ENCODE data around the gene DUSP16.

DNA sequence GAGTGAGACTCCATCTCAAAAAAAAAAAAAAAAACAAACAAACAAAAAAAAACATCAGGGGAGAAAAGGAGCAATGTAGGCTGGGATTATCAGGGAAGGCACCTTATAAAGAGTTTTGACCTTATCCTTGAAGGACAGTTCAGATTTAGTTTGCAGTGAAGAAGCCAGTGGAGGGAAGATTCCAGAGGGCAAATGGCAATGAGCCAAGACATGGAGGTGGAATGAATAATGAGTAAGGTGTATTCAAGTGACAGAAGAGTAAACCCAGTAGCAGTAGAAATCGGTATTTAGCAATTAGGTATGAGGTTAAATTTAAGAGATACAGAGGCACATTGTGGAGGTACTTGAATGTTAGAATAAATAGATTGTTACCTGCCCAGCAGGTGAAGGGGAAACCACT is 2.2 kb upstream of the DUSP16 start:
- TF ChIP-seq, protein P1, sequence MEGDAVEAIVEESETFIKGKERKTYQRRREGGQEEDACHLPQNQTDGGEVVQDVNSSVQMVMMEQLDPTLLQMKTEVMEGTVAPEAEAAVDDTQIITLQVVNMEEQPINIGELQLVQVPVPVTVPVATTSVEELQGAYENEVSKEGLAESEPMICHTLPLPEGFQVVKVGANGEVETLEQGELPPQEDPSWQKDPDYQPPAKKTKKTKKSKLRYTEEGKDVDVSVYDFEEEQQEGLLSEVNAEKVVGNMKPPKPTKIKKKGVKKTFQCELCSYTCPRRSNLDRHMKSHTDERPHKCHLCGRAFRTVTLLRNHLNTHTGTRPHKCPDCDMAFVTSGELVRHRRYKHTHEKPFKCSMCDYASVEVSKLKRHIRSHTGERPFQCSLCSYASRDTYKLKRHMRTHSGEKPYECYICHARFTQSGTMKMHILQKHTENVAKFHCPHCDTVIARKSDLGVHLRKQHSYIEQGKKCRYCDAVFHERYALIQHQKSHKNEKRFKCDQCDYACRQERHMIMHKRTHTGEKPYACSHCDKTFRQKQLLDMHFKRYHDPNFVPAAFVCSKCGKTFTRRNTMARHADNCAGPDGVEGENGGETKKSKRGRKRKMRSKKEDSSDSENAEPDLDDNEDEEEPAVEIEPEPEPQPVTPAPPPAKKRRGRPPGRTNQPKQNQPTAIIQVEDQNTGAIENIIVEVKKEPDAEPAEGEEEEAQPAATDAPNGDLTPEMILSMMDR (IDR thresholded peaks at IDR 0.05) = no peak
- no peak for TF ChIP-seq POLR2A (IDR thresholded peaks at IDR 0.05)
